Activated CD8-positive, alpha-beta T cell treated with anti-CD3 and anti-CD28 coated beads, Interleukin-2, amount 10 ng/mL, durations not matched to agents 7 days and 5 days (primary cell): ENCODE results near the gene PRAMEF4. TPM values are rescaled to one million over a fixed set of nuclear protein-coding genes. Genes with fewer than 3 reads are reported as not detected.
"Not testable (repeated sequence)": the region's sequence is repeated elsewhere in the genome, so short reads cannot be mapped to it uniquely, and the experiment has no call there.

Experiments
- ATAC-seq: fragments of 150-1000 bp; cut with Tn5 transposase; one replicate; pipeline ENCODE4 v1.10.0; 2021; ENCODE audit warnings: moderate library complexity
- CTCF ChIA-PET: fragments of 350-600 bp; sonication (Branson Sonifier 250); formaldehyde crosslinking; loops from one replicate; lab custom pipeline; 2021; ENCODE audit warnings: antibody characterized with exemption; lab: Charles Lee
- POLR2A ChIA-PET: fragments of 350-600 bp; sonication (Branson Sonifier 250); formaldehyde crosslinking; loops from one replicate; lab custom pipeline; 2021; ENCODE audit warnings: antibody characterized with exemption; lab: Charles Lee
- DNase-seq: peaks from one replicate; pipeline ENCODE4 v3.0.0-alpha.2; 2020
- H3K27ac Mint-ChIP-seq: one replicate; pipeline ENCODE4 v1.8.0; 2021; ENCODE audit warnings: mild to moderate bottlenecking, mixed read lengths
- H3K27me3 Mint-ChIP-seq: one replicate; pipeline ENCODE4 v1.8.0; 2021; ENCODE audit warnings: low read depth, mixed read lengths
- H3K36me3 Mint-ChIP-seq: one replicate; pipeline ENCODE4 v1.8.0; 2021; ENCODE audit warnings: low read depth, mixed read lengths
- H3K4me1 Mint-ChIP-seq: one replicate; pipeline ENCODE4 v1.8.0; 2021; ENCODE audit warnings: low read depth, mixed read lengths
- H3K4me3 Mint-ChIP-seq: one replicate; pipeline ENCODE4 v1.8.0; 2021; ENCODE audit warnings: mild to moderate bottlenecking, mixed read lengths
- H3K9me3 Mint-ChIP-seq: one replicate; pipeline ENCODE4 v1.8.0; 2022; ENCODE audit warnings: mixed read lengths; ENCODE audit not compliant: insufficient read depth
- total RNA-seq, 2 experiments: library from RNA; stranded (reverse); gene quantifications; one replicate each; pipeline ENCODE4 v1.2.3, GENCODE V29; 2021

Gene PRAMEF4
- not detected for total RNA-seq

DNA sequence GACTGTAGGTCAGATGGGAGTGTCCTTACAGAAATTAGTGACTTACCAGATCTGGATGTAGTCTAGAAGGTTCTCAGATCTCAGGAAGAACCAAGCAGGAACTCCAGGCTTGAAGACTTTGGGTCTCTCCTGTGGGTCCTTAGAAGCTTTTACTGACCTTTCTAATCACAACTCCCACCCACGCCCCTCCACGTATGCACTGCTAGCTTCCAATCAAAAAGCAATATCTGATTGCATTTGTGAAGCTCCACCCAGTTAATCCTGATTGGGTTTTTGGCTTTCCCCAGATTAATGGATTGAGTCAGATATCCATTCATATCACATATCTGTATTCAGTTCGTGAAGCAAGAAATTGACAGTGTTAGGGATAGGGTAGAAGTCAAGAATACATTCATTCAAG lies at the start of gene PRAMEF4:
Gene PRAMEF4, minus strand, starts transcription at position 101 of the 400 bp plus-strand sequence. CDS start 2,807 bp downstream, outside the sequence.
- H3K36me3 Mint-ChIP-seq, ATAC-seq, DNase-seq, H3K27ac Mint-ChIP-seq, H3K4me3 Mint-ChIP-seq, H3K9me3 Mint-ChIP-seq, H3K4me1 Mint-ChIP-seq, POLR2A ChIA-PET, CTCF ChIA-PET, H3K27me3 Mint-ChIP-seq: not testable (repeated sequence)

GRCh38 chr1:12924368-12924767 lies 38.4 kb upstream of the PRAMEF4 start:
- CTCF ChIA-PET, H3K27ac Mint-ChIP-seq, H3K36me3 Mint-ChIP-seq, ATAC-seq, H3K4me1 Mint-ChIP-seq, H3K9me3 Mint-ChIP-seq, H3K4me3 Mint-ChIP-seq, H3K27me3 Mint-ChIP-seq, DNase-seq, POLR2A ChIA-PET: not testable (repeated sequence)

- POLR2A ChIA-PET, H3K27me3 Mint-ChIP-seq, H3K9me3 Mint-ChIP-seq, ATAC-seq, H3K4me1 Mint-ChIP-seq, DNase-seq, H3K4me3 Mint-ChIP-seq, H3K27ac Mint-ChIP-seq, H3K36me3 Mint-ChIP-seq, CTCF ChIA-PET: not testable (repeated sequence)
Measured at GRCh38 chr1:12921749-12922148, 35.7 kb upstream of the PRAMEF4 start.

DNA sequence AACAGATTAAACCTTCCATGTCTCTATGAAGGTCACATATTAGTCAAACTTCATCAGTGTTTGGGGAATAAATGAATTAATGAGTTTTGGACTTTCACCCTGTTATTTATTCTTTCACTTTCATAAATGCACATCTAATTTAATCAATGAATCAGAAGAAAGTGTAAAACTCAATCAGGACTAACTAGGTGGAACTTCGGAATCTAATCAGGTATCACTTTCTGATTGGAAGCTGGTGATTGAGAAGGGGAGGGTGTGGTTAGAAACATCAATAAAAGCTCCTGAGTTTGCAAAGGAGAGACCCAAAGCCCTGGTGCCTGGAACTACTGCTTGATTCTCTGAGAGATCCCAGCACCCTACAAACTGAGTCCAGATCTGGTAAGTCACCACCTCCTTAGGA lies 30.3 kb upstream of the PRAMEF4 start, which contains the start of gene PRAMEF7:
Gene PRAMEF7, plus strand, starts transcription at position 301 of the 400 bp plus-strand sequence. CDS start 1,083 bp downstream, outside the sequence.
- H3K9me3 Mint-ChIP-seq, POLR2A ChIA-PET, H3K36me3 Mint-ChIP-seq, ATAC-seq, DNase-seq, CTCF ChIA-PET, H3K4me3 Mint-ChIP-seq, H3K4me1 Mint-ChIP-seq, H3K27me3 Mint-ChIP-seq, H3K27ac Mint-ChIP-seq: not testable (repeated sequence)

- POLR2A ChIA-PET, ATAC-seq, H3K4me1 Mint-ChIP-seq, H3K9me3 Mint-ChIP-seq, DNase-seq, H3K27ac Mint-ChIP-seq, H3K4me3 Mint-ChIP-seq, H3K36me3 Mint-ChIP-seq, CTCF ChIA-PET, H3K27me3 Mint-ChIP-seq: not testable (repeated sequence)
Measured at GRCh38 chr1:12903793-12904572, 18.0 kb upstream of the PRAMEF4 start.

DNA sequence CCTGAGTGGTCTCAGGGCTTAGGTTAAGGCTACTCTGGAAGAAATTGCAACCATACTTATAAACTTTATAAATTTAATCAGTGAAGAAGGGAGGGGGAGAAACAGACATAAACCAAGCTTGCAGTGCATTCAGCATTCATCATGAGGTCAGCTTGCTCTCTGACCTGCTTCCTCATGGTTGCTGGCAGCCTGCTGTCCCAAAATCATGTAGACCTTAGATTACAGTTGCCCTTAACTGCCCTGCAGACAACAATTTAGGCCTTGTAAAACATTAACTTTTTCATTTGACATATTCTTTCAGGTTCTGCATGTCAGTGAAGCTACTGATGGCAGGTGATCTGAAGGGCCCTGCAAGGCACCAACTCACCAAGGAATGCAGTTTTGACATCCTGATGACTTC lies 13.2 kb upstream of the PRAMEF4 start:
- not testable (repeated sequence) for H3K27me3 Mint-ChIP-seq

GRCh38 chr1:12898170-12898569 lies 12.2 kb upstream of the PRAMEF4 start, which contains the start of gene PRAMEF10:
Gene PRAMEF10, minus strand, starts transcription at chr1:12898270. Its CDS starts 2,423 bp downstream, at chr1:12895847.
- H3K4me1 Mint-ChIP-seq, H3K36me3 Mint-ChIP-seq, H3K4me3 Mint-ChIP-seq, DNase-seq, H3K27me3 Mint-ChIP-seq, H3K9me3 Mint-ChIP-seq, CTCF ChIA-PET, ATAC-seq, POLR2A ChIA-PET, H3K27ac Mint-ChIP-seq: not testable (repeated sequence)

More for the DNA sequence above, 13.2 kb upstream of the PRAMEF4 start:
- DNase-seq, ATAC-seq, POLR2A ChIA-PET, H3K27ac Mint-ChIP-seq, H3K9me3 Mint-ChIP-seq, CTCF ChIA-PET, H3K36me3 Mint-ChIP-seq, H3K4me1 Mint-ChIP-seq, H3K4me3 Mint-ChIP-seq: not testable (repeated sequence)

DNA sequence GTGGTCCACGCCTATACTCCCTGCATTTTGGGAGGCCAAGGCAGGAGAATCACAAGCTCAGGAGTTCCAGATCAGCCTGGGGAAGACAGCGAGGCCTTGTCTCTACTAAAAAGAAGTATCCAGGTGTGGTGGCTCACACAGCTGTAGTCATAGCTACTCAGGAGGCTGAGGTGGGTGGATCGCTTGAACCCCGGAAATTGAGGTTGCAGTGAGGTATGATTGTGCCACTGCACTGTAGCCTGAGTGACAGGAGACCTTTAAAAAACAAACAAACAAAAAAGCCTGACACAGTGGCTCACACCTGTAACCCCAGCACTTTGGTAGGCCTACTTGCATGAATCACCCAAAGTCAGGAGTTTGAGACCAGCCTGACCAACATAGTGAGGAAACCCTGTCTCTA lies 7.5 kb downstream of the PRAMEF4 start:
- POLR2A ChIA-PET, H3K27ac Mint-ChIP-seq, H3K36me3 Mint-ChIP-seq, H3K27me3 Mint-ChIP-seq, H3K9me3 Mint-ChIP-seq, DNase-seq, CTCF ChIA-PET, ATAC-seq, H3K4me3 Mint-ChIP-seq, H3K4me1 Mint-ChIP-seq: not testable (repeated sequence)

GRCh38 chr1:12863131-12863880 lies 22.7 kb downstream of the PRAMEF4 start:
- H3K27ac Mint-ChIP-seq, DNase-seq, H3K36me3 Mint-ChIP-seq, POLR2A ChIA-PET, CTCF ChIA-PET, H3K27me3 Mint-ChIP-seq, H3K9me3 Mint-ChIP-seq, H3K4me1 Mint-ChIP-seq, ATAC-seq, H3K4me3 Mint-ChIP-seq: not testable (repeated sequence)

GRCh38 chr1:12856786-12857185 lies 29.2 kb downstream of the PRAMEF4 start, which contains the start of gene PRAMEF2:
Gene PRAMEF2, plus strand, starts transcription at chr1:12857086. Its CDS starts 1,924 bp downstream, at chr1:12859010.
- POLR2A ChIA-PET: not testable (repeated sequence)

GRCh38 chr1:12851779-12852178 lies 34.2 kb downstream of the PRAMEF4 start:
- Mint-ChIP-seq H3K36me3 (no peaks in the 10 kb centered on the region), H3K4me3 (no peak overlapping the region), H3K27ac (no peak overlapping the region), H3K27me3 (peaks cover 3% of the 10 kb centered on the region), H3K9me3 (no peaks in the 10 kb centered on the region), H3K4me1 (no peaks in the 10 kb centered on the region)
- ATAC-seq: no peak
- ChIA-PET CTCF (no interaction called here), POLR2A (no interaction called here)
- no peak for DNase-seq

More at GRCh38 chr1:12856786-12857185, 29.2 kb downstream of the PRAMEF4 start, which contains the start of gene PRAMEF2:
- H3K27me3 Mint-ChIP-seq, H3K36me3 Mint-ChIP-seq, H3K9me3 Mint-ChIP-seq, H3K4me3 Mint-ChIP-seq, H3K4me1 Mint-ChIP-seq, H3K27ac Mint-ChIP-seq, ATAC-seq, CTCF ChIA-PET, DNase-seq: not testable (repeated sequence)

- H3K9me3 Mint-ChIP-seq, H3K4me1 Mint-ChIP-seq, POLR2A ChIA-PET, H3K27me3 Mint-ChIP-seq, DNase-seq, H3K36me3 Mint-ChIP-seq, H3K4me3 Mint-ChIP-seq, ATAC-seq, H3K27ac Mint-ChIP-seq, CTCF ChIA-PET: not testable (repeated sequence)
Measured at GRCh38 chr1:12848620-12849019, 37.4 kb downstream of the PRAMEF4 start, which contains the start of gene HNRNPCL1. Gene HNRNPCL1, minus strand, starts transcription at chr1:12848720. Its CDS starts 431 bp downstream, at chr1:12848289.
